GM12878 (cell line): Measurements from ENCODE around the gene IL18R1. TPM values are rescaled to one million over a fixed set of nuclear protein-coding genes. Genes with fewer than 3 reads are reported as not detected.
A peak's percentile ranks its signal among the peaks of the same experiment; 100 is the strongest.

Experiments used
- ASH2L ChIP-seq: fragments of 300-600, 200-600 bp; sonication (generic); IDR thresholded peaks from 2 replicates; pipeline ENCODE4 v1.6.1; 2017; ENCODE audit warnings: low read depth, mild to moderate bottlenecking, borderline replicate concordance
- BHLHE40 ChIP-seq, 2 experiments: fragments of 450-650 bp in 1 of 2; IDR thresholded peaks; 2 replicates each; pipeline ENCODE4 v1.6.1; 2011 to 2017; ENCODE audit warnings: low read depth in 2 of 2, borderline replicate concordance in 1 of 2, improper control_type of control experiment in 1 of 2, low read length in 1 of 2, mild to moderate bottlenecking in 1 of 2
- CBFB ChIP-seq: IDR thresholded peaks from 2 replicates; pipeline ENCODE4 v1.6.1; 2016; ENCODE audit warnings: antibody characterized with exemption, low read depth
- CHD2 ChIP-seq: IDR thresholded peaks from 2 replicates; pipeline ENCODE4 v1.6.1; 2011; ENCODE audit warnings: low read depth, low read length, improper control_type of control experiment, borderline replicate concordance
- CREM ChIP-seq: IDR thresholded peaks from 2 replicates; pipeline ENCODE4 v1.6.1; 2014; ENCODE audit warnings: antibody characterized with exemption, low read depth
- E2F8 ChIP-seq: fragments of 450-650 bp; IDR thresholded peaks from 2 replicates; pipeline ENCODE4 v1.6.1; 2018; ENCODE audit warnings: mild to moderate bottlenecking, low read depth, moderate library complexity; ENCODE audit not compliant: partially characterized antibody
- E4F1 ChIP-seq: fragments of 450-650 bp; IDR thresholded peaks from 2 replicates; pipeline ENCODE4 v1.6.1; 2018; ENCODE audit warnings: borderline replicate concordance, mild to moderate bottlenecking; ENCODE audit not compliant: partially characterized antibody
- FOS ChIP-seq: IDR thresholded peaks from 3 replicates; pipeline ENCODE4 v1.6.1; 2011; ENCODE audit warnings: borderline replicate concordance; ENCODE audit not compliant: insufficient read length; ENCODE audit errors: extremely low read depth
- IKZF1 ChIP-seq: fragments of 450-650 bp; conservative IDR thresholded peaks from 2 replicates; pipeline ENCODE4 v1.6.1; 2017; ENCODE audit warnings: antibody characterized with exemption, mild to moderate bottlenecking
- IRF4 ChIP-seq: IDR thresholded peaks from 2 replicates; pipeline ENCODE4 v1.6.1; 2011; ENCODE audit warnings: low read depth, low read length
- MLLT1 ChIP-seq: fragments of 450-650 bp; IDR thresholded peaks from 2 replicates; pipeline ENCODE4 v1.6.1; 2016; ENCODE audit warnings: mild to moderate bottlenecking
- MXI1 ChIP-seq: fragments of 150-350 bp; IDR thresholded peaks from 2 replicates; pipeline ENCODE4 v1.6.1; 2011; ENCODE audit warnings: low read depth, mild to moderate bottlenecking, inconsistent platforms, low read length, improper control_type of control experiment
- NFYA ChIP-seq: IDR thresholded peaks from 2 replicates; pipeline ENCODE4 v1.6.1; 2011; ENCODE audit warnings: low read depth, mild to moderate bottlenecking, low read length, improper control_type of control experiment, borderline replicate concordance
- PAX5 ChIP-seq: IDR thresholded peaks from 2 replicates; pipeline ENCODE4 v1.6.1; 2011; ENCODE audit warnings: low read depth, low read length, borderline replicate concordance
- RB1 ChIP-seq: fragments of 450-650 bp; formaldehyde crosslinking; IDR thresholded peaks from 2 replicates; pipeline ENCODE4 v1.6.1; 2017; ENCODE audit warnings: mild to moderate bottlenecking, borderline replicate concordance
- RUNX3 ChIP-seq: IDR thresholded peaks from 2 replicates; pipeline ENCODE4 v1.6.1; 2012; ENCODE audit warnings: low read length, inconsistent platforms
- SMAD1 ChIP-seq: fragments of 450-650 bp; IDR thresholded peaks from 2 replicates; pipeline ENCODE4 v1.6.1; 2018; ENCODE audit warnings: mild to moderate bottlenecking, low read depth; ENCODE audit not compliant: partially characterized antibody
- SMC3 ChIP-seq: IDR thresholded peaks from 2 replicates; pipeline ENCODE4 v1.6.1; 2011; ENCODE audit warnings: low read length, improper control_type of control experiment, borderline replicate concordance
- SREBF2 ChIP-seq: IDR thresholded peaks from 2 replicates; pipeline ENCODE4 v1.6.1; 2012; ENCODE audit warnings: mild to moderate bottlenecking, low read length
- SRF ChIP-seq, 2 experiments: IDR thresholded peaks; 2 replicates each; pipeline ENCODE4 v1.6.1; 2011; ENCODE audit warnings: low read depth in 2 of 2, low read length in 2 of 2, mild to moderate bottlenecking in 1 of 2, moderate library complexity in 1 of 2
- TCF7 ChIP-seq: IDR thresholded peaks from 2 replicates; pipeline ENCODE4 v1.6.1; 2014; ENCODE audit warnings: antibody characterized with exemption, borderline replicate concordance
- polyA plus RNA-seq, 11 experiments: library from polyadenylated mRNA; depleted of rRNA in 4 of 11; unstranded in 6 of 11; stranded (reverse) in 5 of 11; fragments of >200 nt; fragmentation: Nextera tagmentation in 4 of 11; fragmentation: Illumina TruSeq in 1 of 11; extraction: Ambion mirVana in 4 of 11; extraction: Trizol in 1 of 11; gene quantifications; 1 replicate in 1 of 11; 2 replicates in 10 of 11; pipeline versions ENCODE4 v1.2.1 to v1.2.3, GENCODE V29; 2011 to 2016; ENCODE audit warnings: inconsistent platforms in 2 of 11, missing spikeins in 2 of 11, low read depth in 1 of 11
- total RNA-seq, 4 experiments: library from RNA; depleted of rRNA in 3 of 4; stranded (reverse); fragments of >200 nt in 3 of 4; fragmentation: Illumina TruSeq in 1 of 4; extraction: Trizol in 1 of 4; gene quantifications; 2 replicates each; pipeline versions ENCODE4 v1.2.1 to v1.2.3, GENCODE V29; 2013 to 2021
- TF ChIP-seq, protein P1 (sequence below): IDR thresholded peaks from 2 replicates; pipeline ENCODE4 v1.6.1; 2011; ENCODE audit warnings: borderline replicate concordance, low read depth, mild to moderate bottlenecking, moderate library complexity, mixed read lengths, low read length; ENCODE audit not compliant: insufficient read depth; ENCODE audit errors: extremely low read length

IL18R1 gene
- total and polyA plus RNA-seq, 10 of the 15 experiments (the other 5 are each of a cell fraction or from before 2014, with no cell fraction given) = 3.5 to 15.5 (median 11.1) TPM

DNA sequence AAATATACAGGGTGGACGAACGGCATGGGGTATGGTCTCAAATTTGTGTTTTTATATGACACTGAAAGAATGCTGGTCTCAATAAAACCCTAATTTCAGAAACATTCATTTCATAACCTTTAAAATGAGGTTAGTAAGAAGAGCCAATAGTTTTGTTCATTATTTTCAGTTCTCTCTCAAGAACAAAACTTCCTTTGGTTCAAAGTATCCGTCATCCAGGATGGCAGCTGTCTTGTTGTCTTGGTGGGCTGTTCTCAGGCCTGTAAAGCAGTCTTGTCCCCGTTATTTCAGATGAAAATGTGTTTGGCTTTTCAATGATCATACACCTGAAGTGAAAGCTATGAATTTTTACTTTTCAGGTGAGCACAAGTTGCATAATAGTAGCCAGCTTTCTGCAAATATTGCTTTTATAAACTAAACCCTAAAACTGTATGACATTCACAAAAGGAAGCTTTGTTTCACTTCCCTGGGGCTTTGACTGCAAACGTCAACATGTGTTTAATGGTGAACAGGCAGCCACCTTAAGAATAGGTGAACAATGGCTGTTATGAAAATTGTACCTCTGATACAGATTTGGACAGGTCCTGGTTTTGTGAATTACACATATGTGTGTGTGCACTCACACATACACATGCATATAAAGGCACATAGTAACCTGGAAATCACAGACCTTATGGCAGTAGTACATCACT, 70.0 kb downstream of the IL18R1 start (continued):
- TF ChIP-seq FOS = no peak
- no peak for TF ChIP-seq SREBF2
- TF ChIP-seq SRF (IDR thresholded peaks at IDR 0.05; ENCODE audit: low read depth in 2 of 2, low read length in 2 of 2) = no peak
- TF ChIP-seq CBFB = no peak
- TF ChIP-seq NFYA = no peak
- no peak for TF ChIP-seq PAX5
- TF ChIP-seq RB1 = no peak
- no peak for TF ChIP-seq CREM
- no peak for TF ChIP-seq SMC3
- TF ChIP-seq, protein P1, sequence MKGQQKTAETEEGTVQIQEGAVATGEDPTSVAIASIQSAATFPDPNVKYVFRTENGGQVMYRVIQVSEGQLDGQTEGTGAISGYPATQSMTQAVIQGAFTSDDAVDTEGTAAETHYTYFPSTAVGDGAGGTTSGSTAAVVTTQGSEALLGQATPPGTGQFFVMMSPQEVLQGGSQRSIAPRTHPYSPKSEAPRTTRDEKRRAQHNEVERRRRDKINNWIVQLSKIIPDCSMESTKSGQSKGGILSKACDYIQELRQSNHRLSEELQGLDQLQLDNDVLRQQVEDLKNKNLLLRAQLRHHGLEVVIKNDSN = no peak
- no peak for TF ChIP-seq BHLHE40 (IDR thresholded peaks at IDR 0.05; ENCODE audit: borderline replicate concordance in 1 of 2, low read depth in 2 of 2, low read length in 1 of 2)
- no peak for TF ChIP-seq IRF4
- TF ChIP-seq E2F8 = no peak
- no peak for TF ChIP-seq MXI1
- no peak for TF ChIP-seq TCF7
- no peak for TF ChIP-seq IKZF1
- no peak for TF ChIP-seq SMAD1
- TF ChIP-seq RUNX3 = peak; percentile 17; the same call in 1 of the 2 replicates
- TF ChIP-seq E4F1 = no peak
- no peak for TF ChIP-seq MLLT1
- TF ChIP-seq ASH2L = no peak
- no peak for TF ChIP-seq CHD2
